HEK293 (cell line): ENCODE data around the gene IFNAR1.

Source experiments
- BCL11B ChIP-seq: fragments of 450-650 bp; formaldehyde crosslinking; IDR thresholded peaks from 2 replicates; pipeline ENCODE4 v1.5.1; 2016; ENCODE audit warnings: low read depth, missing biosample characterization, missing genetic modification characterization
- CTCF ChIP-seq: fragments of 450-650 bp; formaldehyde crosslinking; IDR thresholded peaks from 2 replicates; pipeline ENCODE4 v1.5.1; 2016; ENCODE audit warnings: missing biosample characterization, missing genetic modification characterization
- PRDM6 ChIP-seq: fragments of 450-650 bp; formaldehyde crosslinking; IDR thresholded peaks from 2 replicates; pipeline ENCODE4 v1.5.1; 2017; ENCODE audit warnings: missing biosample characterization, missing genetic modification characterization
- REST ChIP-seq: fragments of 450-650 bp; formaldehyde crosslinking; IDR thresholded peaks from 2 replicates; pipeline ENCODE4 v1.5.1; 2016; ENCODE audit warnings: missing biosample characterization, missing genetic modification characterization
- TCF7L2 ChIP-seq: IDR thresholded peaks from 2 replicates; pipeline ENCODE4 v1.6.1; 2011; ENCODE audit warnings: low read depth, mild to moderate bottlenecking, inconsistent platforms, low read length, moderate library complexity, borderline replicate concordance
- ZNF121 ChIP-seq: fragments of 450-650 bp; formaldehyde crosslinking; IDR thresholded peaks from 2 replicates; pipeline ENCODE4 v1.5.1; 2016; ENCODE audit warnings: missing biosample characterization, missing genetic modification characterization
- ZNF398 ChIP-seq: fragments of 450-650 bp; formaldehyde crosslinking; IDR thresholded peaks from 2 replicates; pipeline ENCODE4 v1.5.1; 2017; ENCODE audit warnings: missing biosample characterization, missing genetic modification characterization
- ZNF544 ChIP-seq: fragments of 450-650 bp; formaldehyde crosslinking; IDR thresholded peaks from 2 replicates; pipeline ENCODE4 v1.5.0; 2017; ENCODE audit warnings: missing biosample characterization, missing genetic modification characterization
- ZNF555 ChIP-seq: fragments of 450-650 bp; formaldehyde crosslinking; conservative IDR thresholded peaks from 2 replicates; pipeline ENCODE4 v1.5.1; 2017; ENCODE audit warnings: missing biosample characterization, mild to moderate bottlenecking, missing genetic modification characterization, inconsistent platforms
- ZNF707 ChIP-seq: fragments of 450-650 bp; formaldehyde crosslinking; IDR thresholded peaks from 2 replicates; pipeline ENCODE4 v1.5.1; 2016; ENCODE audit warnings: missing biosample characterization, missing genetic modification characterization
- ZNF76 ChIP-seq: fragments of 450-650 bp; formaldehyde crosslinking; IDR thresholded peaks from 2 replicates; pipeline ENCODE4; 2016; ENCODE audit warnings: low read depth, missing biosample characterization, missing genetic modification characterization, borderline replicate concordance
- ZNF792 ChIP-seq: fragments of 450-650 bp; formaldehyde crosslinking; IDR thresholded peaks from 2 replicates; pipeline ENCODE4 v1.5.1; 2016; ENCODE audit warnings: missing biosample characterization, missing genetic modification characterization
- TF ChIP-seq, protein P1 (sequence below): fragments of 450-650 bp; formaldehyde crosslinking; IDR thresholded peaks from 2 replicates; pipeline ENCODE4 v1.5.1; 2016; ENCODE audit warnings: missing biosample characterization, missing genetic modification characterization, borderline replicate concordance

GRCh38 chr21:33313611-33314010, 11.2 kb upstream of the IFNAR1 start:
- no peak for TF ChIP-seq ZNF76
- TF ChIP-seq BCL11B (tag by site-specific recombination), result no peak
- TF ChIP-seq ZNF398 (tag by site-specific recombination), result no peak
- TF ChIP-seq PRDM6 (tag by site-specific recombination), result no peak
- TF ChIP-seq REST, result no peak
- no peak for TF ChIP-seq ZNF555
- TF ChIP-seq ZNF707 (tag by site-specific recombination), result no peak
- TF ChIP-seq ZNF121 (tag by site-specific recombination), result no peak
- TF ChIP-seq CTCF (tag by site-specific recombination), result no peak
- TF ChIP-seq ZNF544 (tag by site-specific recombination), result no peak
- no peak for TF ChIP-seq ZNF792
- TF ChIP-seq TCF7L2, result no peak
- TF ChIP-seq, protein P1, sequence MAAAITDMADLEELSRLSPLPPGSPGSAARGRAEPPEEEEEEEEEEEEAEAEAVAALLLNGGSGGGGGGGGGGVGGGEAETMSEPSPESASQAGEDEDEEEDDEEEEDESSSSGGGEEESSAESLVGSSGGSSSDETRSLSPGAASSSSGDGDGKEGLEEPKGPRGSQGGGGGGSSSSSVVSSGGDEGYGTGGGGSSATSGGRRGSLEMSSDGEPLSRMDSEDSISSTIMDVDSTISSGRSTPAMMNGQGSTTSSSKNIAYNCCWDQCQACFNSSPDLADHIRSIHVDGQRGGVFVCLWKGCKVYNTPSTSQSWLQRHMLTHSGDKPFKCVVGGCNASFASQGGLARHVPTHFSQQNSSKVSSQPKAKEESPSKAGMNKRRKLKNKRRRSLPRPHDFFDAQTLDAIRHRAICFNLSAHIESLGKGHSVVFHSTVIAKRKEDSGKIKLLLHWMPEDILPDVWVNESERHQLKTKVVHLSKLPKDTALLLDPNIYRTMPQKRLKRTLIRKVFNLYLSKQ (tag by site-specific recombination), result no peak
